HG03280 (cell line): ENCODE data around the gene MGMT.

Source experiments
- ATAC-seq: cut with Tn5 transposase; IDR thresholded peaks from one replicate; pipeline ENCODE4 v1.9.1; 2021; ENCODE audit warnings: mild to moderate bottlenecking, moderate library complexity; ENCODE audit not compliant: unreplicated experiment

Gene MGMT

DNA sequence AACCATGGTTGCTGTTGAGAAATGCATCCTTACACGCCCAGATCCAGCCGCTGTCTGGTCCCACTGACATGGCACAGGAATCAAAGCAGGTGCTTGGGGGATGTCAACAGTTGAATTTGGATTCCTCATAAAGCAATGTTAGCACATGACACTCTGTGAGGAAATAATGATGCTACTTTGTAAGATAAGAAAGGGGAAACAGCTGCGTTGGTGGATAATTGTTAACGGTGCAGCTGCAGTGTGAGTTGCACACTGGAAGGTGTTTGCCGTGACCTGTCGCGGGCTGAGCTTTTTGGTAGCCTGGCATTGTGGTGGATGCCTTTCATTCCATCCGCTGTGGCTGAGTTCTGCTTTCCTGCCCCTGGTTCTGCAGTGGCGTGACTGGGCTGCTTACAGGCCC, 113.9 kb downstream of the MGMT start:
- no peak for ATAC-seq

DNA sequence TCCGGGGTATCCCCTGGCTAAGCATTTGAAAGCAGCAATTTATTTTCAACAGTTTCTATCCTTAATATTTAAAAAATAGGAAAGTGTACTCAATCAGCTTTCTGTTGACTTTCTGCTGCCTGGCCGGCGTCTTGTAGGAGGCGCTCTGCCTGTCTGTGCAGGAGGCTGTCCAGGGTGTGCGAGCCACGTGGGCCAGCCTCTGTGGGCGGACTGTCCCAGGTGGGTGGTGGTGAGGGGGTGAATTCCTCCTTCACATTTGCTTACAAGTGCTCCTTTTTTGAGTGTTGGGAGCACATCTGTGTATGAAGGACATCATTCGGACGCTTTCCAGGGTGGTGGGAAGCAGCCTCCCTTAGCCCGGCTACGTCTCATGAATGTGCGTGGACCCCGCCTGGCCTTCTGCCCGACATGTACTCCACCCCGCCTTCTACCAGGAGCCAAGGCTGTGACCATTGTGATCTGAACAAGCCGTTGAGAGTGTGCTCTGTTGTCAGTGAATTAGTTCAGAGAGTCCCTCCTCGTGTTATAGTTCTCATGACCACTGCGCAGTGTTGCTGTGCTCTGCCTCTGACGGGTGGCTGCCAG, 114.9 kb downstream of the MGMT start:
- no peak for ATAC-seq

DNA sequence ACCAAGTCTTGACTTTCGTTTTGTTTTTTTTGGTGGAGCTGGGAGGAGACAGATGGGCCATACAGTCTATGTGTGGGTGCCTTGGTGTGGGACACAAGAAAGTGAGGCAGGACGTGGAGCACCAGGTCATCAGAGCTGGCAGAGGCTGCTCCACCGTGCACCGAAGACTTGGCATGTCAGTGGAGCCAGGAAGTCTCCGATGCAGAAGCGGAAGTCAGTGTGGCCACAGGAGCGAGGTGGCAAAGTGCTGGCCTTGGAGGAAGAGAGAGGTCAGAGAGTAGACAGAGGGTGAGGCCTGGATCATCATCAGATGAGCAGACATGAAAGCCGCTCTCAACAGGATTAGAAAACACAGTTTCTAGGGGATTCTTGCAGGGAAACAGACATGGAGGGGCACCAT, 116.8 kb downstream of the MGMT start:
- no peak for ATAC-seq

DNA sequence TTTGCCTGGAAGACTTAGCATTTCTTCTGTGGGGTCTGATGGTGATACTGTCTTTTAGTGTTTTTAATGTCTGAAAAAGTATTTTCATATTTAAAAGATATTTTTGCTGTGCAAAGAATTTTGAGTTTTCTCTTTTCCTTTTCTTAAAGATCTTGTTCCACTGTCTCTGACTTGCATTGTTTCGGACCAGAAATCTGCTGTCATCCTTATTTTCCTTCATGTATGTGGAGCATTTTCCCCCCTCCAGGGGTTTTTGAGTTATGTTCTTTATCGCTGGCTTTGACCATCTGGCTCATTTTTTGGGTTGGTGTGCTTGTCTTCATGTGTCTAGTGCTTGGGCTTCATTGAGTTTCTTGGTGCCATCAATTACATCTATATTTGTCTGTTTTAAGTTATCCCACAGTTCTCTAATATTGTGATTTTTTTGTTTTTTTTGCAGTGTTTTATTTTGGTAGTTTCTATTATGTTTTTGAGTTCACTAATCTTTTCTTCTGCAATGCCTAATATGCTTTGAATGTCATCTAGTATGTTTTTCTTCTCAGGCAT, 119.9 kb downstream of the MGMT start:
- ATAC-seq: no peak

DNA sequence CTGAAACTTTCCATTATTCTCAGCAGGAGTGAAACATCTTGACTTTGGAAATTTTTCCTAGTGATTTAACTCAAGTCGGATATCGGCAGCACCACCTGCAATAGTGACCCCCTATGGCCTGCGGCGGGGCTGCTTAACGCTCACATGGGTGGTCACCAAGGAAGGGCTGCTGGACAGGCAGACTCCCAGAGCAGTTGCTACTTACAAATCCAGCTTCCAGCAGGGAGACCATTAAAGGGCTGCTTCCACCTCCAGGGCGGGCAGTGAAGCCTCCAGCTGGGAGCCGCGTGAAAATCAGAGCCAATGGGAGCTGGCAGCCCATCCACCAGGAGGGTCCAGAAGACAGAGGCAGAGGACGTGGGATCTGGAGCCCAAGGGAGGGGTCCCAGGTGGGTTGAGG, 122.5 kb downstream of the MGMT start:
- ATAC-seq: no peak

DNA sequence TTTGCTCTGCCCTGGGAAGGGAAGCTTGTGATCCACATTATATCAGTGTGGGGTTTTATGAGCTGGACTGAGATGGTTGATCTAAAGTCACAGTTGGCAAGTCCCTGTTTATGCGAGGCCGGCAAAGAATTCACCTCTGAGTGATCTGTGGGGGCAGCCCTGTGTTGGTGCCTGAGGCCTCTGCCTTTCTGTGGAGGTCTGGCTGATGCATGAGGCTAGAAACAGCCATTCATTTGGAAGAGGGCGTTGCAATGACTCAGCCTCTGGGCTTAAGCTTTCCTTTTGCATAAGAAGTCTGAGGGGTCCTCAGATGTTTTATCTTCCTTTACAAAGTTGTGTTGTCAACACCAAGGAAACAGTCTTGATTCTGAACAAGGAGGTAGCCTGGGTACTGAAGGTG, 126.9 kb downstream of the MGMT start:
- no peak for ATAC-seq

DNA sequence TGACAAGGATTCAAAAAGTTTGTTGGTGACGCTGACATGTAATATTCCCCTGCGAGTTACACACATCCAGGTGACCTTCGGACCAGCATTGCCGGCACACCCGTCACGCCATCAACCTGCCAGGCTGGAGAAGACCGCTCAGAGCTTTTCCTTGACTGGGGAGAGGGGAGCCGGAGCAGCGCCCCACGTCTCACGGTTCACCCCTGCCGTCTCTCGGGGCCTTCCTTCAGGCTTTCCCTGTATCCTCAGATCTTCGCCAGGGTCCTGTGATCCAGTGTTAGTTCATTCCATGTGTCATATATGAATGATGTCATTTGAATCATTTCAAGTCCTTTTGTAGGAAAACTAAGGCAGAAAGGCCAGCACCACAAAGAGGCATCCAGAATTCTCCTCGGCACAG, 127.8 kb downstream of the MGMT start:
- no peak for ATAC-seq

DNA sequence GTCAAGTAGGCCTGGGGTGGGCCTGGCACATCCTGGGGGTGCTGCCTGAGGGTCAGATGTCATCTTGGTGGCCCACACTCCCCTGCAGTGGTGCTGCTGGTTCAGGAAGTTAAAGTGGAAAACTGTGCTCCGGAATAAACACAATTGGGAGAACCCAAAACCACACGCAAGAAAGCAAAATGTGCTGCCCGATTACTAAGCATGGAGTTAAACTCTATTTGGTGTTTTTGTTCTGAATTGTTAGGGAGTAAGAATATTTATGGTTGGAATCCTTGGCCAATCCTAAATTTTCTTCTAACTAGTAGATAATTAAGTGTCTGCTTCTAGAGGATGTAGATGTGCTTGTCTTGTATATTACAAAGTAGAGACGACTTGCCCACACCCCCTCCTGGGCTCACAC, 131.4 kb downstream of the MGMT start:
- no peak for ATAC-seq

DNA sequence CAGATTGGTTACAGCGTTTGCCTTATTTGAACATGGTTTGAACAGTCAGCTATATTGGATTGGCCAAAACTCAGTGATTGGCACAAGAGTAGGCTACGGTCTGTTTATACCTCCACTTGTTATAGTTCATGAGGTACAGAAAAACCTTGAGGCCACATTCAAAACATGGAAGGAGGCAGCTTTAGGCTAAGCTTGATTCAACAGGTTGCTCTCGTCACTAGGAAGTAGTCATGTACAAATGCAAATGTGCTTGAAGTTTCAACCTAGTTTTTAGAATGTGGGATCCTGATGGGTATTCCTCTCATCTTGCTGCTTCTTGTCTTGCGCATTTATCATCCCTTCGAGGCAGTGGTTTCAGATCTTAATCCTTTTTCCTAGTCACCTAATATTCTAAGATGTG, 132.1 kb downstream of the MGMT start:
- no peak for ATAC-seq

DNA sequence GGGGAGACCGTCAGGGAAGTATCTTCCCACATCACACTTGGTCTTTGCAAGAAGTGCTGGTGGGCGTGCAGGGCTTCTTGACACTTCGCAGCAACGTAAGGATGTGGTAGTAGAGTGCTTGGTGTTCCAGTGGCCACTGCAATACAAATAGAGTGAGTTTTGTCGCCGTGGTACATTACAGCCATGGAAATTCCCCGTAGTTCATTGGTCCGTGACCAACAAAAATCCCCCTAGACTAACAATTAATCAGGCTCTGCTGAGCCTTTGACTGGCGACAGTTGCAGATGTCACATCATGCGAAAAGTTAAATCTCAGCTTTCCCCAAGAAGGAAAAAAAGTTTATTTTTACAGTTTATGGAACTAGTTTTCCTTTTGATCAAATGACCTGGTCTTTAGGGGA, 134.7 kb downstream of the MGMT start:
- no peak for ATAC-seq

DNA sequence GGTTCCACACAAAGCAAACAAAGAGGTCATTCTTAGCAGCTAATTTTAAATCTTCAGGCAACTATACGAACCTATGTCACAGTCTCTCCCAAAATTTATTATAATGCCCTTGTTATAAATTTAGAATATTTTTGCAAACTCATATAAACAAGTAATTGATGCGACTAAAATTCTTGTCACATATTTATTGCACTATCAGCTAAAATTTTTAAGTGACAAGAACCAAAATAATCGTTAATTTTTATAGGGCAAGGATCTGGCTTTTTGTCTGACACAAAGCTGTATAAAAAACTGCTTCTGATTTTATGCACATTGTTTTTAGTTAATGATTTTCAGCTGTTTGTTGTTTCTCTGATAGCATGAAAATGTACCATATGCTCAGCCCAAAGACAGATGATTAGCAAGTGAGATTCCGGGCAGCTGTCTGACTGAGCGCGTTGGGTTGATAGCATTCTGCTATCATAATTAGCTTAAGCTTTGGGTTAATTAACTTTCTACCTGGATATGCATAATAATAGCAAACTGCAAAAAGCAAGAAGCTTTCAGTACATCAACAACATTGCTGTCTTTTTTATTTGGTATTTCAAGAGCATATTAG, 136.0 kb downstream of the MGMT start:
- ATAC-seq: no peak

DNA sequence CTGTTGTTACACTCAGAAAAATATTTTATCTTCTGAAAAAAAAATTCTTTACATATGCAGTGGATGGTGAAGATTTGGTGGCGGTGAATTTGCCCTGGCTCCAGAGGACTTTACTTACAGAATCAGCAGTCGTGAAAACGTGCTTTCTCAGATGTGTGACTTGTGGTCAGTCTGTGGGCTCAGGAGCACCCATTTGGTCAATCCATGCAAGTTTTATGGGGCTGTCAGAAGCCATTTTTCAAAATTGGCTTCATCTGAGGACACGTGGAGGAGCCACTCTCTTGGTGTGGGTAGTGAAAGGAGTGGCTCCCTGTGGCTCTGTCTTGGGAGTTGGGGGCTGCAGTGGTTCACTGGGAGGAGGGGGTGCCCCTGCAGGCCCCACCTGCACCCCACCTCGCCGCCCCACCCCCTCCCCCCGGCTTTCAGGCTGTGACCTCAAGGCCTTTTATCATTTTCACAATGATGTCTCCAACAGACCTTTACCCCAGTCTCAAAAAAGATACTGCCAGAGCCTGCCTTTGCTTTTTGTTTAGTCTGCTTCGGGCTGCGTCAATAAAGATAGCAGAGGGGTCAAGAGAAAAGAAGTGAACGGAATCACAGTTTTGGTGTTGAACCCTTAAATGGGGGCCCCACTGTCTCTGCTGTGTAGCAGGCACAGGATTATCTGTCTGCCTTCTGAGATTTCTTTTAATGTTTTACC, 137.4 kb downstream of the MGMT start:
- peak; percentile 41 for ATAC-seq

DNA sequence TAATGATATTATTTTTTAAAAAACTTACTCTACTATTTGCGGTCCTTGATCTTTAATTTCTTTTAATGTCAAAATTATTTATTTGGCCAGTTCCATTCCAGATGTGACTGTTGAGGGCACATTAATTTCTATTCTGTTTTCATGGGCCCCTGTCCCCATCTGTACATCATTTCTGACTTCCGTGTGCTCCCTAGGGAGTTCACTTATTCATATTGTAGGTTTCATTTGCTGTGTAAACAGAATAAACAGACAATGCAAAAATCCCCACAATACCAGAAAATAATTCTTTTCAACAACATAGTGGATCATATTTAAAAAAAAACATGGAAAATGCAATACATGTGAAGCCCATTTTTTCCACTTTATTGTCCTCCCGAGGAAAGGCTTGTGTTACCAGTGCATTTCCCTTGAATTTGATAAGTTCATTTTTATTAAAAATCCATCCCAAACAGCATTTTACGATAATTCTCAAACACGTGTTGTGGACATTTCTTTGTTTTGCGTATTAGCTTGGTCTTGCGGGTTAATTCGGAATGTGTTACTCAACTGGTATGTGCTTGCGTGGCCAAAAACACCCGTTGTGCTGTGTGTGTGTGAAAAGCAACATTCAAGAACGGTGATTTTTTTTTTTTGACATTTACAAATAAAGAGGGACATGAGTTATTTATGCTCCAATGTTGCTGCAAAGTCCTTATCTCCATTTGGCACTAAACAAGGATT, 138.4 kb downstream of the MGMT start:
- peak; percentile 41 for ATAC-seq

DNA sequence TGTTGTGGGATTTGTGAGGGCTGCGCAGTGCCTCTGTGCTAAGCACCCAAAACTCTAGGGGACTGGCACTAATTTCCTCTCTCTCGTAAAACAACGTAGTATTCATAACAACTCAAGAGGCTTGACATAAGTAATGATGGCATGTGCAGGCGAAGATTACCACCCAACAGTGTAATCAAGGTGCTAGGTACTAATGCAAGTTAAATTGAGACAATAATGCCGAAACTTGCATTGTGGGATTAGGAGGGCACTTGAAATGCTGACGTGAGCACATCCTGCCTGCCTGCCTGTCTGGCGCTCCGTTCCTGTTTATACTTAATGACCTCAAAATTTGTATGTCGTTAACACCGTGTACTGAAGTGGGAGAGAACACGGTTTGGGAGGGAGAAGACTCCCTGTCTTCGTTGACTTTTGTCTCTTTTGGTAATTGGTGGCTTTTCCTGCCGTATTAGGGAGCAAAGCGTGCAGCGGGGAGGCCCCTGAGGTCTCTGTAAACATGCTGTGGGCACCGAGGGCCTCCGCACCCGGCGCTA, 139.0 kb downstream of the MGMT start:
- peak; percentile 55 for ATAC-seq

DNA sequence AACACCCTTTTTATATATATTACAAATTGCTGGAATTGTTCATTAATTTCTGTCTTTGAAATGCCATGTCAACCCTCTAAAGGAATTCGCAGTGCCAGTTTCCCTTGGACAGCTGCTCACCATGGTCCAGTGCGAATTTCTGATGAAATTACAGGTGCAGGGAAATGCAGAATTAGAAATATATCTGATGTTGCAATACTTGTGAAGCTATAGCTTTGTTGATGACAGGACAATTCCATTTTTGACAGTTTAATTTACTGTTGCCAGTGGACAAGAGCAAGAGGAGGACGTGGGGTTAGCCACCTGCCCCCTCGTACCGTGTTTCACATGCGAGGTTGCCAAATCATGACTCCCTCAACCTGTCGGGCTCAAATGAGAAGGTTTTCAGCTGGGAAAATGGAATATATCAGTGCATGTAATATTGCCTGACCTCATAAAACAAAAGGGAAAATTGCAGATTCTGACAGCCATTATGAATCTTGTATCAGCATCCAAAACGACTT, 140.6 kb downstream of the MGMT start:
- no peak for ATAC-seq

DNA sequence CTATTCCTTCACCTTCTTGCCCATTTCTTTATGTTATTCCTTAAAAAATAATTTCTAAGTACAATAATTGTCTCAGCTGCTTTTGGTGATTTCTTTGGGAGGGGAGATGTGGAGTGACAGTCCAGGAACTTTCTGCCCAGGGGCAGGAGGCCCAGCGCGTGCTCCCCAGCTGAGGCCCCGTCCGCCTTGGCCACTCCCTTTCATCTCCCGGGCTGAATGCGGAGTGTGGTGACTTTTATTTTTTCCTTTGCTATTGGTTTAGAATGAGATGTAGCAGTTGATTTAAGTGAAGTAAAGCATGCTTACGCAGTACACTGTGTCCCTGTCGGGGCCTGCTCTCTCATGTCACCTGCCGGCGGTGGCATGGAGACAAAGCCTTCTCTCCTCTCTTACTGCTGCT, 141.6 kb downstream of the MGMT start:
- no peak for ATAC-seq

DNA sequence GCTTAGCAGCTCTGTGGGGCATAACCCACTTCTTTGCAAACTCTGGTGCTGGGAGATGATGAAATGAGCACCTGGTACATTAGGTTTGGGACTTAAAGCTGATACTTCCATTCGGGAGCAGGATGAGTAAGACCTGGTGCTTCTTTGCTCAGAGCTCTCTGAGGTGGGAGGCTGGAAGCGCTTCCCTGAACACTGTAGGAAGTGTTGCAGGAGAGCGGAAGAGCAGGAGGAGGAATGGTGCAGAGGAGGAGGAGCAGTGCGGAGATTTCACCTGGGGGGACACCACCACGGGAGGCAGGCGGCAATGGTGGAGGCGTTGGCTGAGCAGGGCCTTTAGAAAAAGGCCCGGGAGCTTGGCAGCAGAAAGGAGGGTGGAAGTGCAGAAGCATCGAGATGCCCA, 142.5 kb downstream of the MGMT start:
- ATAC-seq: no peak

DNA sequence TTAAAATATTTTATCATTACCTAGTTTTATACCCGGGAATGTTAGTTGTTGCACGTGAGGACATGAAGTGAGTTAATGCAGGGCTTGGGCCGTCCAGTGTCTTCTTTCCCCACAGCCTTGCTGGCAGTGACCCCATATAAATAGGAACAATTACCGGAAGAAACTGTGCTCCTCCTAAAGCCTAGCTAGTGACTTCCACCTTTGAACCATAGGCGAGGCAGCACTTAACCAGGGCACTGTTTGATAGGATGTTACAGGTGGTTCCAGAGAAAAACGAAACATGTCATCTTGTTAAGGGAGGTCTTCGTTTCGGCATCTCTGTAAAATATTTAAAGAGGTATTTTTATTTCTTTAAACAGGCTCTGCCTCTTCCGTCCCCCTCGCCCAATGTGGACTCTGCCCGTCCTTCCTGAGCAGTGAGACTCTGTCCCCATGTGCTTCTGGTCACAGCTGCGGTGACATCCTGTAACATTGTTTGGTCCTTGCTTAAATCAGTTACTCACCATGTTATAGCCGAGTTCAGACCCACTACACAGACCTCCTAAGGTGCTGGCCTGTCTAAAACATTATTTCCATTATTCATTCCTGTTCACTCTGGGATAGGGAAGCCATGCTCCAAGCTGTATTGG, 145.6 kb downstream of the MGMT start:
- no peak for ATAC-seq

DNA sequence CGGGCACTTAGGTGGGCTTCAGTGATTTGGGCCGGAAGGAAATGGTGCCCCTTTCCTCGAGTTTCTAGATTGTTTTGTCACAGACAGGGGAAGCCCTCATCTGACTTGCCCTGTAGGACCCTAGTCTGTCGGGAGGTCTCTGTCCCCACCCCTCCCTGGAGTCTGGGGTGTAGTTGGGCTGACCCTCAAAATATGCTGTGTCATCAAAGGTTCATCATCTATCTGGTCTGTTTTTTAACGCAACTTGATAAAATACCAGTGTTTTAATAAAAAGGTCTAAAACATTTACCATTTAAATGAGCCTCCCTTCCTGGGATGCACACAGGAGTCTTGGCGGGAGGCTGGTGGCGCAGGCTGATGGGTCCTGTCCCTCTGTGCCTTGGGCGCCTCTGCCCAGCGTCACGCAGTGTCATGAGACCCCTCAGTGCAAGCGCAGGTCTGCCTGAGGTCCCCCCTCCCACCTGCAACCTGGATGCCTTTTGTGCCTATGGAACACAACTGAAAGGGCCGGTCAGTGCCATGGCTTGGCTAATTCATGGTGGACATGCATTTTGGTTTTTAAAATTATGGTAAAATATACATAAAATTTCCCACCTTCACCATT, 146.4 kb downstream of the MGMT start:
- ATAC-seq: no peak

DNA sequence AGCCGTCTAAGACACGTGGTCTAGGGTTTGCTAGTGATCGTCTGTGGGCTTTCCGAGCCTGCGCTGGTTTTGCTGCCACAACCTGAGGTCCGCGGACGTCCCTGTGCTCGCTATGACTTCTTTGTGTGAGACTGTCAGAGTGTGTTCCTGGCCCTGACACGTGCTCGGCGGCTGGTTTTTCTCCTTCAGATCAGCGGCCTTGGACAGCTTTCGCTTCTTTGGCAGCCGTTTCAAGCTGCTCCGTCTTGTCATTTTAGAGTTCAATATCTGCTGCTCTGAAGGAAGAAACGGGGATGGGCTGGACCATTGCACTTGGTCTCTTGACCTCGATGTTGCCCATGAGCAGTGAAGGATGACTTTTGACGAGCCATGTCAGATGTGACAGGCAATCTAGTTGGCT, 147.3 kb downstream of the MGMT start:
- no peak for ATAC-seq
